ENCODE data around the gene B3GNT2. TPM values are rescaled to one million over a fixed set of nuclear protein-coding genes. Genes with fewer than 3 reads are reported as not detected.
A peak's percentile ranks its signal among the peaks of the same experiment; 100 is the strongest.

The B3GNT2 gene
- total RNA-seq, 1 experiment from 2014 or later = 50.5 TPM

- ChIA-PET POLR2A (interaction anchor here (1.7 kb wide), 1 partner anchor 212 kb away, joined by 5 read pairs; no protein-coding TSS in a partner anchor), CTCF (interaction anchor here (0.8 kb wide), 1 partner anchor 13 kb away, joined by 3 read pairs; no protein-coding TSS in a partner anchor)
- H3K9me3 Mint-ChIP-seq (ENCODE audit: unreplicated experiment) = no peaks in the 10 kb centered on the region
- peak overlapping the region; percentile 50 for H3K27ac Mint-ChIP-seq (ENCODE audit: unreplicated experiment)
- BruUV-seq (replicated peaks) = no TSS peak
- H3K27me3 Mint-ChIP-seq (ENCODE audit: insufficient read depth, unreplicated experiment) = no peaks in the 10 kb centered on the region
- TF ChIP-seq CTCF (IDR thresholded peaks at IDR 0.05; ENCODE audit: insufficient read depth in 1 of 2, low read depth in 1 of 2, low read length in 1 of 2, severe bottlenecking in 1 of 2, unreplicated experiment in 1 of 2) = no peak
- no peaks in the 10 kb centered on the region for H3K36me3 ChIP-seq (ENCODE audit: control insufficient read depth, insufficient read depth, low read length)
- no peak for DNase-seq
- H3K4me1 ChIP-seq = peaks cover 24% of the 10 kb centered on the region
- H3K9me3 ChIP-seq = no peaks in the 10 kb centered on the region
- H3K4me3 ChIP-seq (ENCODE audit: low read depth, low read length) = no peak overlapping the region
- no peaks in the 10 kb centered on the region for H3K27me3 ChIP-seq (replicated peaks; ENCODE audit: control insufficient read depth, insufficient read depth, low read length)
- H3K4me3 Mint-ChIP-seq (ENCODE audit: unreplicated experiment) = peak overlapping the region; percentile 57
- intact Hi-C loops (cut with micrococcal nuclease; ENCODE audit: unreplicated experiment) = loop anchor here (5.0 to 10.0 kb wide), 2 partner anchors 205 to 282 kb away; no protein-coding TSS in a partner anchor
- H3K36me3 Mint-ChIP-seq (ENCODE audit: insufficient read depth, unreplicated experiment) = peaks cover 21% of the 10 kb centered on the region
- peaks cover 32% of the 10 kb centered on the region for H3K4me1 Mint-ChIP-seq (ENCODE audit: low read depth, unreplicated experiment)
These were observed 3.6 kb downstream of the B3GNT2 start for GRCh38 chr2:62199392-62200125.

GRCh38 chr2:62200291-62200841 lies 4.5 kb downstream of the B3GNT2 start:
- no peak for TF ChIP-seq CTCF (IDR thresholded peaks at IDR 0.05; ENCODE audit: insufficient read depth in 1 of 2, low read depth in 1 of 2, low read length in 1 of 2, severe bottlenecking in 1 of 2, unreplicated experiment in 1 of 2)
- no peaks in the 10 kb centered on the region for H3K36me3 ChIP-seq (ENCODE audit: control insufficient read depth, insufficient read depth, low read length)
- POLR2A ChIA-PET = no interaction called here
- H3K27me3 ChIP-seq (replicated peaks; ENCODE audit: control insufficient read depth, insufficient read depth, low read length) = no peaks in the 10 kb centered on the region
- intact Hi-C loops (cut with micrococcal nuclease; ENCODE audit: unreplicated experiment) = no loop called here
- no peaks in the 10 kb centered on the region for H3K9me3 ChIP-seq
- H3K27me3 Mint-ChIP-seq (ENCODE audit: insufficient read depth, unreplicated experiment) = no peaks in the 10 kb centered on the region
- H3K36me3 Mint-ChIP-seq (ENCODE audit: insufficient read depth, unreplicated experiment) = peaks cover 28% of the 10 kb centered on the region
- H3K4me1 ChIP-seq = peaks cover 18% of the 10 kb centered on the region
- H3K4me3 Mint-ChIP-seq (ENCODE audit: unreplicated experiment) = no peak overlapping the region
- H3K27ac Mint-ChIP-seq (ENCODE audit: unreplicated experiment) = no peak overlapping the region
- H3K4me3 ChIP-seq (ENCODE audit: low read depth, low read length) = no peak overlapping the region
- CTCF ChIA-PET = interaction anchor here (0.6 kb wide), 1 partner anchor 67 kb away, joined by 3 read pairs; no protein-coding TSS in a partner anchor
- H3K4me1 Mint-ChIP-seq (ENCODE audit: low read depth, unreplicated experiment) = peaks cover 37% of the 10 kb centered on the region
- DNase-seq = no peak
- no peaks in the 10 kb centered on the region for H3K9me3 Mint-ChIP-seq (ENCODE audit: unreplicated experiment)
- no TSS peak for BruUV-seq (replicated peaks)

GRCh38 chr2:62200868-62201267 lies 5.0 kb downstream of the B3GNT2 start:
- H3K36me3 Mint-ChIP-seq (ENCODE audit: insufficient read depth, unreplicated experiment) = peaks cover 32% of the 10 kb centered on the region
- Histone ChIP-seq H3K4me3 (ENCODE audit: low read depth, low read length) (no peak overlapping the region), H3K27me3 (replicated peaks; ENCODE audit: control insufficient read depth, insufficient read depth, low read length) (no peaks in the 10 kb centered on the region), H3K9me3 (no peaks in the 10 kb centered on the region), H3K4me1 (peaks cover 15% of the 10 kb centered on the region), H3K36me3 (ENCODE audit: control insufficient read depth, insufficient read depth, low read length) (no peaks in the 10 kb centered on the region)
- TF ChIP-seq CTCF (IDR thresholded peaks at IDR 0.05; ENCODE audit: insufficient read depth in 1 of 2, low read depth in 1 of 2, low read length in 1 of 2, severe bottlenecking in 1 of 2, unreplicated experiment in 1 of 2) = no peak
- H3K27me3 Mint-ChIP-seq (ENCODE audit: insufficient read depth, unreplicated experiment) = no peaks in the 10 kb centered on the region
- POLR2A ChIA-PET = no interaction called here
- no peaks in the 10 kb centered on the region for H3K9me3 Mint-ChIP-seq (ENCODE audit: unreplicated experiment)
- no peak for DNase-seq
- H3K27ac Mint-ChIP-seq (ENCODE audit: unreplicated experiment) = no peak overlapping the region
- peaks cover 41% of the 10 kb centered on the region for H3K4me1 Mint-ChIP-seq (ENCODE audit: low read depth, unreplicated experiment)
- intact Hi-C loops (cut with micrococcal nuclease; ENCODE audit: unreplicated experiment) = no loop called here
- no TSS peak for BruUV-seq (replicated peaks)
- H3K4me3 Mint-ChIP-seq (ENCODE audit: unreplicated experiment) = no peak overlapping the region
- CTCF ChIA-PET = interaction anchor here (0.6 kb wide), 1 partner anchor 66 kb away, joined by 3 read pairs; no protein-coding TSS in a partner anchor
